Inferior parietal cortex (tissue), 1 donor: ENCODE measurements around the gene GOLGA8J.
"Not testable (repeated sequence)": the region's sequence is repeated elsewhere in the genome, so short reads cannot be mapped to it uniquely, and the experiment has no call there.

Source experiments
- DNase-seq: peaks from one replicate; pipeline ENCODE4 v3.0.0-alpha.2; 2016; ENCODE audit errors: extremely low spot score

The GOLGA8J gene

DNA sequence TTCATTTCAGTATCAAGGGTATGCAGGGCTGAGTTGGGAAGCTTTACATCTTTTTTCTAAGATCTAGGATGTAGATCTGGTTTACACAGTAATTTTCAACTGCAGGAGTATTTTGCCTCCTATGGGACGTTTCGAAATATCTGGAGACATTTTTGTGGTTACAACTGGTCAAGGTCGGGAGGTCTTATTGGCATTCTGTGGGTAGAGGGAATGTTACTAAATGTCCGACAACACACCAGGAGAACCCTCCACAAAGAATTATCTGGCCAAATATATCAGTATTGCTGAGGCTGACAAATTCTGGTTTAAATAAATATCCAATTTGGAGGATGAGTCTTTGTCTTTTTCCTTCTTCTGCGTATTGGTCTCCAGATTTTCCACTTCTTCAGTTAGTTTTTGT is 1.9 kb upstream of the GOLGA8J start:
- not testable (repeated sequence) for DNase-seq

DNA sequence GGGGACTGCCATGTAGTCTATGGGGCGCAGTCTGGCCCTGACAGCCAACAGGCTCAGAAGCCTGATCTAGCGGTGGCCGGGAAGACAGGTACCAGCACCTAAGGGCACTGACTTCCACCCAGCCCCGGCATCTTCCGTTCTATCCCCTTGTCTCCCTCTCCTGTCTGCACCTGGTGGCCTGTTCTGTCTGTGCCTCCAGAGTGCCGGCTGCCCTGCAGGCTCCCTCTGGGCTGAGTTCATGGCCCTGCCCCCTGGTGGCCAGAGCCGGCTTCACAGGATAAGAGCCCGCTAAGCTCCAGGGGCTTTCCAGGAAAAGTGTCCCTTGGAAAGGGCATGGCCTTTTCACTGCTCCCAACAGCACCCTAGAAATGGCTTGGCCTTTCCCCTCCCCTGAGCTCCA is 15.1 kb downstream of the GOLGA8J start:
- not testable (repeated sequence) for DNase-seq

DNA sequence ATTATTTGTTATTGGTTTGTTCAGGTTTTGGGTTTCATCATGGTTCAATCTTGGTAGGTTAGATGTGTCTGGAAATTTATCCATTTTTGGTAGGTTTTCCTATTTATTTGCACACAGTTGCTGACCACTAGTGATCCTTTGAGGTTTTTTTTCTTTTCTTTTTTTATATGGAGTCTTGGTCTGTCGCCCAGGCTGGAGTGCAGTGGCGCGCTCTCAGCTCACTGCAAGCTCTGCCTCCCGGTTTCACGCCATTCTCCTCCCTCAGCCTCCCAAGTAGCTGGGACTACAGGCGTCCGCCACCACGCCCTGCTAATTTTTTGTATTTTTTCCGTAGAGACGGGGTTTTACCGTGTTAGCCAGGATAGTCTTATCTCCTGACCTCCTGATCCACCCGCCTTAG is 20.1 kb downstream of the GOLGA8J start:
- not testable (repeated sequence) for DNase-seq

DNA sequence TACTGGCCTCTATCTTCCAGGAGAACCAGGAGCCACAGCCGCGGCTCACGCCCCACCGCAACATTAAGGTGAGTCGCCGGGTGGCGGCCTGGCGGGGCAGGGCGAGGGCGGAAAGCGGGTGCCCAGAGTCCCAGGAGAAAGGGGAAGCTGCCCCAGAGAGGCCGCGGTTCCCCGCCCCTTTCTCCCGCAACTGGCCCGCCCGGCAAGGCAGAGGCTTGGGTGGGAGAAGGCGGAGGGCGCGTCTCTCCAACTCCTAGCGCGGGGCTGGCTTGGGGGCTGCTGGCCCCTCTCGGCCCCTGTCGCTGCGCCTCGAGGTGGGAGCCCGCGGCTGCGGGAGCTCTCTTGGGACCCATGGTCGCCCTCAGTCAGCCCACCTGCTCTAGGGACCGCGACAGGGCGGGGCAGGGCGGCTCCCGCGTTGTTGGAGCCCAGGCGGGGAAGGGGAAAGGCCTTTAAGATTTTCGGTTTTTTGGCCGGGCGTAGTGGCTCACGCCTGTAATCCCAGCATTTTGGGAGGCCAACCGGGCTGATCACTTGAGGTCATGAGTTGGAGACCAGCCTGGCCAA is 21.3 kb downstream of the GOLGA8J start:
- DNase-seq = not testable (repeated sequence)

DNA sequence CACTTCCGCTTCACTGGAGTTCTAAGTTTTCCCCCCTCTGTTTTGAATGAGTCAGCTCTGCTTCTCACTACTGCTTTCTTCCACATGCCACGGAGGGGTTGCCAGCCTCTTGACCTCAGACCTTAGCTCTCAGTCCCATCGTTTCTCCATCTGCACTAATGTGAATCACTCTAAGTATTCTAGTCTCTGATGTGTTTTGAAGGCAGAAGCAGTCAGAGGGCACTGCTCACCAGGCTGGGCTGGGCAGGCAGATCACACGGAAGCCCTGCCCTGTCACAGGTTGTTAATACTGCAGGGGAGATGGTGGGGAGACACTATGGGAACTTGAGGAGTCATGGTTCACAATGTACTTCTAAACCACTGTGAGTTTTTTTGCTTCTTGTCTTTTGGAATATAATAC is 27.8 kb downstream of the GOLGA8J start:
- not testable (repeated sequence) for DNase-seq

DNA sequence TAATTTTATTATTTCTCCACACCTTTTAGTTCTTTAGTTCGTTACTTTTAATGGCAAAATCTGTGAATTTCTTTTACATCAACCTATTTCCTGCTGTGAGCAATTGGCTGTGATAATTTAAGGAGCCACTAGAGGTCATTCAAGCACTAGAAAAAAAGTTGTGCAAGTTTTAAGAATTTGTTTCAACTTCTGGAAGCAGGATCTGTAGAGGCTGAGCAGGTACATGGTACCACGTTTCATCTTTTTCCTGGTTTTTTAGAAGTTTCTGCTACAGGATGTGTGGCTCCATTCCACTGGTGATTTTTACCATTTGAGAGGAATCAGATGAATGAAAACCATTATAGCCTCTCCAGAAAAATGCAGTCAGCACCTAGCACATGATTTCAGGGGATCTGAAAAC is 47.3 kb downstream of the GOLGA8J start:
- peak; percentile 1 for DNase-seq

DNA sequence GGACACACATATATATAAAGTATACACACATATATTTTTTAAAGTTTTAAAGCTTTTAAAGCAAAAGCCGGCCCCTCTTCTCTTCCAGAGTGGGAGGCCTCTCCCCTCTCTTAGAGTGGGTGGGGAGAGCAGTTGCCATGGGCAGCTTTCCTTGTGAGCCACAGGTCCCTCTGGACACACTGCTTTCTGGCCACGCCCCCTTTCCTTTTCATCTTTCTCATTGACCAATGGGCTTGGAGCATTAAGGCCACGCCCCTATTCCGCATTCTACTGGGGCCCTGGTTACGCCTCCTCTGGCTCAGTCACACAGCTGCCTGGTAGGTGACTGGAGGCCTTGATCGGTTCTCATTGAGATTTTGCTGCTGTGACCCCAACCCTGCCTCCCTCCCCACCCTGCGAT is 52.0 kb downstream of the GOLGA8J start, which contains the start of gene GOLGA8T:
Gene GOLGA8T (plus strand): TSS at position 301 of the 400 bp plus-strand sequence. CDS start 98 bp downstream, at position 399.
- not testable (repeated sequence) for DNase-seq
